GM12878 (cell line): Measurements from ENCODE around the gene TNFRSF8. TPM values are rescaled to one million over a fixed set of nuclear protein-coding genes. Genes with fewer than 3 reads are reported as not detected.
A peak's percentile ranks its signal among the peaks of the same experiment; 100 is the strongest.

Source experiments
- ATF7 ChIP-seq: fragments of 450-650 bp; IDR thresholded peaks from 2 replicates; pipeline ENCODE4 v1.6.1; 2016; ENCODE audit warnings: low read depth, mild to moderate bottlenecking
- BACH1 ChIP-seq: fragments of 450-650 bp; IDR thresholded peaks from 2 replicates; pipeline ENCODE4 v1.6.1; 2017; ENCODE audit warnings: mild to moderate bottlenecking, borderline replicate concordance
- BCL11A ChIP-seq: IDR thresholded peaks from 2 replicates; pipeline ENCODE4 v1.6.1; 2011; ENCODE audit warnings: low read depth, low read length
- BRCA1 ChIP-seq: IDR thresholded peaks from 2 replicates; pipeline ENCODE4 v1.6.1; 2011; ENCODE audit warnings: low read depth, low read length, improper control_type of control experiment
- CREB1 ChIP-seq: IDR thresholded peaks from 2 replicates; pipeline ENCODE4 v1.6.1; 2012; ENCODE audit warnings: low read depth, mild to moderate bottlenecking, inconsistent platforms
- CUX1 ChIP-seq: IDR thresholded peaks from 2 replicates; pipeline ENCODE4 v1.6.1; 2012; ENCODE audit warnings: improper control_type of control experiment, low read depth, low read length; ENCODE audit not compliant: insufficient replicate concordance
- E4F1 ChIP-seq: fragments of 450-650 bp; IDR thresholded peaks from 2 replicates; pipeline ENCODE4 v1.6.1; 2018; ENCODE audit warnings: borderline replicate concordance, mild to moderate bottlenecking; ENCODE audit not compliant: partially characterized antibody
- HDAC2 ChIP-seq: fragments of 200-600 bp; sonication (generic); IDR thresholded peaks from 2 replicates; pipeline ENCODE4 v1.6.1; 2017
- HDGF ChIP-seq: fragments of 450-650 bp; IDR thresholded peaks from 2 replicates; pipeline ENCODE4 v1.6.1; 2016; ENCODE audit warnings: antibody characterized with exemption
- IKZF2 ChIP-seq, 2 experiments: fragments of 450-650 bp; IDR thresholded peaks; 2 replicates each; pipeline ENCODE4 v1.6.1; 2017; ENCODE audit warnings: mild to moderate bottlenecking in 2 of 2, moderate library complexity in 2 of 2
- MTA2 ChIP-seq: fragments of 450-650 bp; IDR thresholded peaks from 2 replicates; pipeline ENCODE4 v1.6.1; 2016; ENCODE audit warnings: low read depth, mild to moderate bottlenecking, moderate library complexity
- NFYB ChIP-seq: IDR thresholded peaks from 2 replicates; pipeline ENCODE4 v1.6.1; 2011; ENCODE audit warnings: low read depth, mild to moderate bottlenecking, low read length, improper control_type of control experiment, moderate library complexity; ENCODE audit not compliant: insufficient read depth
- PAX5 ChIP-seq: IDR thresholded peaks from 2 replicates; pipeline ENCODE4 v1.6.1; 2011; ENCODE audit warnings: low read depth, low read length, borderline replicate concordance
- POU2F2 ChIP-seq: IDR thresholded peaks from 3 replicates; pipeline ENCODE4 v1.6.1; 2011; ENCODE audit warnings: low read depth, mild to moderate bottlenecking, low read length, borderline replicate concordance
- RELA ChIP-seq: fragments of 450-650 bp; IDR thresholded peaks from 2 replicates; pipeline ENCODE4 v1.8.0; 2014; ENCODE audit warnings: borderline replicate concordance; ENCODE audit not compliant: partially characterized antibody
- RELB ChIP-seq: fragments of 450-650 bp; IDR thresholded peaks from 2 replicates; pipeline ENCODE4 v1.6.1; 2017; ENCODE audit warnings: low read depth, mild to moderate bottlenecking, moderate library complexity
- SPI1 ChIP-seq: IDR thresholded peaks from 2 replicates; pipeline ENCODE4 v1.6.1; 2011; ENCODE audit warnings: low read depth, mild to moderate bottlenecking, low read length, moderate library complexity, borderline replicate concordance; ENCODE audit not compliant: insufficient read depth
- SRF ChIP-seq, 2 experiments: IDR thresholded peaks; 2 replicates each; pipeline ENCODE4 v1.6.1; 2011; ENCODE audit warnings: low read depth in 2 of 2, low read length in 2 of 2, mild to moderate bottlenecking in 1 of 2, moderate library complexity in 1 of 2
- TCF12 ChIP-seq: IDR thresholded peaks from 2 replicates; pipeline ENCODE4 v1.6.1; 2011; ENCODE audit warnings: low read depth, mild to moderate bottlenecking, low read length
- YY1 ChIP-seq: IDR thresholded peaks from 2 replicates; pipeline ENCODE4 v1.6.1; 2011; ENCODE audit warnings: low read depth, mild to moderate bottlenecking, low read length
- polyA plus RNA-seq, 11 experiments: library from polyadenylated mRNA; depleted of rRNA in 4 of 11; unstranded in 6 of 11; stranded (reverse) in 5 of 11; fragments of >200 nt; fragmentation: Nextera tagmentation in 4 of 11; fragmentation: Illumina TruSeq in 1 of 11; extraction: Ambion mirVana in 4 of 11; extraction: Trizol in 1 of 11; gene quantifications; 1 replicate in 1 of 11; 2 replicates in 10 of 11; pipeline versions ENCODE4 v1.2.1 to v1.2.3, GENCODE V29; 2011 to 2016; ENCODE audit warnings: inconsistent platforms in 2 of 11, missing spikeins in 2 of 11, low read depth in 1 of 11
- total RNA-seq, 4 experiments: library from RNA; depleted of rRNA in 3 of 4; stranded (reverse); fragments of >200 nt in 3 of 4; fragmentation: Illumina TruSeq in 1 of 4; extraction: Trizol in 1 of 4; gene quantifications; 2 replicates each; pipeline versions ENCODE4 v1.2.1 to v1.2.3, GENCODE V29; 2013 to 2021

Gene TNFRSF8
- total and polyA plus RNA-seq, 10 of the 15 experiments (the other 5 are each of a cell fraction or from before 2014, with no cell fraction given) = 9.8 to 114 (median 58.8) TPM

GRCh38 chr1:12078938-12079861 is 16.1 kb downstream of the TNFRSF8 start (continued):
- TF ChIP-seq CUX1 (peak; percentile 47), IKZF2 (IDR thresholded peaks at IDR 0.05) (peak; percentile 99 to 100), MTA2 (peak; percentile 81), E4F1 (no peak), BCL11A (peak; percentile 22; the same call in 1 of the 2 replicates), PAX5 (no peak), POU2F2 (peak; percentile 45; the same call in 2 of the 3 replicates), HDGF (peak; percentile 92), SPI1 (no peak), BACH1 (peak; percentile 25; the same call in 1 of the 2 replicates), HDAC2 (no peak), RELA (peak; percentile 97), RELB (peak; percentile 96), CREB1 (peak; percentile 21; the same call in 1 of the 2 replicates), YY1 (0 out of 2 replicates have a peak, but pooled peaks have one; percentile 26), SRF (IDR thresholded peaks at IDR 0.05; ENCODE audit: low read depth in 2 of 2, low read length in 2 of 2) (0 out of 4 replicates have a peak, but pooled peaks of 1 of the 2 experiments have one; percentile 5), TCF12 (0 out of 2 replicates have a peak, but pooled peaks have one; percentile 38), ATF7 (peak; percentile 25; the same call in 1 of the 2 replicates), BRCA1 (no peak), NFYB (no peak)
